Skeletal muscle satellite cell (primary cell): Measurements from ENCODE around the gene MTCH2.

Experiments used
- H3K27me3 ChIP-seq: 2 replicates; pipeline ENCODE4 v1.7.0; 2013; ENCODE audit warnings: low read length; ENCODE audit not compliant: control insufficient read depth, insufficient read depth
- H3K36me3 ChIP-seq: 2 replicates; pipeline ENCODE4 v1.7.0; 2013; ENCODE audit warnings: mild to moderate bottlenecking, control low read depth, low read length; ENCODE audit not compliant: insufficient read depth
- H3K4me1 ChIP-seq: 2 replicates; pipeline ENCODE4 v1.7.0; 2013; ENCODE audit warnings: low read length; ENCODE audit not compliant: control insufficient read depth, insufficient read depth
- H3K4me2 ChIP-seq: 2 replicates; pipeline ENCODE4 v1.7.0; 2013; ENCODE audit warnings: mild to moderate bottlenecking, low read length
- H3K4me3 ChIP-seq: 2 replicates; pipeline ENCODE4 v1.7.0; 2013; ENCODE audit warnings: low read length
- H3K9ac ChIP-seq: 2 replicates; pipeline ENCODE4 v1.7.0; 2013; ENCODE audit warnings: mild to moderate bottlenecking, low read depth, low read length, moderate library complexity
- H3K9me3 ChIP-seq: replicated peaks from 2 replicates; pipeline ENCODE4 v1.7.0; 2013; ENCODE audit warnings: mild to moderate bottlenecking, control low read depth, low read length

The MTCH2 gene

DNA sequence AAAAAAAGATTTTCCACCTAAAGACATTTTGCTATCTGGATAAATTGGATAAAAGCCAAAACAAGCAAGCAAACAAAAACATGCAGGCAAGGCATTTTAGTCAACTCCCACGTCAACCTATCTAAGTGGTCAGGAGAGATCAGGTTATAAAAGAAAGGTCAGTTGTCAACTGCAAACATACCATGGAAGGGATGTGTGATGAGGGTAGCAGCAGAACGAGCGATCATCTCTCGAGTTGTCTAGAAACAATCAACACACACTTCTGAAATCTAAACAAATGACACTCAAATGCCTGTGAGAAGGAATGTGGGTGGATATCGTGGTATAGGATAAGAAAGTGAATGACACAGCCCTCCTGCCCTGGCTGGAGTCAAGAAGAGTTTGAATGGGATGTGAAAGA, 10.9 kb downstream of the MTCH2 start:
- H3K27me3 ChIP-seq: no peaks in the 10 kb centered on the region
- H3K4me3 ChIP-seq: no peak overlapping the region
- no peaks in the 10 kb centered on the region for H3K4me1 ChIP-seq
- H3K9me3 ChIP-seq: no peaks in the 10 kb centered on the region
- no peak overlapping the region for H3K4me2 ChIP-seq
- no peak overlapping the region for H3K9ac ChIP-seq
- peaks cover 65% of the 10 kb centered on the region for H3K36me3 ChIP-seq

DNA sequence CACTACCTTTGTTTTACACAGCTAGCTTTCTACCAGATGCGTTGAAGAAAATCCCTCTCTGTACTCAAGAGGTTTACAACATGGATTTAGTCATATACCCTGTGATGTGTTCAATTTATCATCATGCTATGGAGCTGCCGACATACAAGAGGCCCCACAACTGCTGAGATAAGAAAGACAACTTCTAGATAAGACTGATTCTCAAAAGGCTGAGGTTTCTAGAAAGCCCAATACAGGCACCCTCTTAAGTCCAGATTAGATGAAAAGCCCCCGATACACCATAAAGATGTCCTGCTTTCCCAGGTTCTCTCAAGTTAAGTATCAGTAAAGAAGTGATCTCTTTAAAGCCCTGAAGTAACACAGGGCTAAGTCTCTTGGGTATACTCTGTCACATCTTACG, 14.3 kb downstream of the MTCH2 start:
- H3K9ac ChIP-seq: no peak overlapping the region
- no peaks in the 10 kb centered on the region for H3K27me3 ChIP-seq
- peaks cover 68% of the 10 kb centered on the region for H3K36me3 ChIP-seq
- H3K4me1 ChIP-seq: no peaks in the 10 kb centered on the region
- no peaks in the 10 kb centered on the region for H3K9me3 ChIP-seq
- H3K4me3 ChIP-seq: no peak overlapping the region
- no peak overlapping the region for H3K4me2 ChIP-seq

DNA sequence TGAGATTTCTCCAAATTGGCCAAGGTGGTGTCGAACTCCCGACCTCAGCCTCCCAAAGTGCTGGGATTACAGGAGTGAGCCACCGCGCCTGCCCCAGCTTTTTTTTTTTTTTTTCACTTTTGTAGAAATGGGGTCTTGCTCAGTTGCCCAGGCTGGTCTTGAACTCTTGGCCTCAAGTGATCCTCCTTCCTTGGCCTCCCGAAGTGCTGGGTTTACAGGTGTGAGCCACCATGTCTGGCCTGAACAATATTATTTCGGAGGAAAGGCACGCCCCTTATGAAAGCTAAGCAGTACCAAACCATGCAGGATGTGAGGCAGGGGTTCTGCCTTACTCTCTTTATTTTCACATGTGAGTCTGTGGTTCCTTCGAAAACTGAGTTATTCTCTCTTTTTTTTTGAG, 16.1 kb downstream of the MTCH2 start:
- no peaks in the 10 kb centered on the region for H3K4me1 ChIP-seq
- no peaks in the 10 kb centered on the region for H3K27me3 ChIP-seq
- no peak overlapping the region for H3K4me2 ChIP-seq
- H3K9me3 ChIP-seq: no peaks in the 10 kb centered on the region
- H3K36me3 ChIP-seq: peaks cover 74% of the 10 kb centered on the region
- H3K9ac ChIP-seq: no peak overlapping the region
- no peak overlapping the region for H3K4me3 ChIP-seq

DNA sequence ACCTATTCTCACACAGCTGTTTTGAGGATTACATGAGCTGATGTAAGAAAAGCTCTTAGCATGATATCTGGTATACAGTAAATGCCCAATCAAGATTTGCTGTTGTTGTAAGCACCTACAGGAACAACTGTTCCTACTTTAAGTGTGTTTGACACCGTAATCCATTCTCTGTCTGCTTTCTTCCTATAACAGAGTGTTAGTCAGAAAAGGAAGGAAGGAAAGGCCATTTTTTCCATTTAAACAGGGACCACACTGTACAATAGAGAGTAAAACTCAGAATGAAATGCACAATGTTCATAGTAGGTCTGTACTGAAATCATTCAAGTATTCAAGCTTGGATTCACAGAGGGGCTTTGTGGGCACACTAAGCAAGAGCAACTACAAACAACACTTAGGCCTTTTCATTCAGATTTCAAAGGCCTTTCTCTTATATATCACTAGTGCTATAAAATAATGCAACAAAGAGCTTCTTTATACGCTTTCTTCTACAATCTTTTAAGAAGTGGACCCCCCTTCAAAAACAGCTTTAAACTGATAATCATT, 21.5 kb downstream of the MTCH2 start:
- Histone ChIP-seq H3K4me3 (no peak overlapping the region), H3K4me2 (no peak overlapping the region), H3K36me3 (peaks cover 59% of the 10 kb centered on the region), H3K9me3 (no peaks in the 10 kb centered on the region), H3K27me3 (no peaks in the 10 kb centered on the region), H3K4me1 (peaks cover 14% of the 10 kb centered on the region), H3K9ac (no peak overlapping the region)

DNA sequence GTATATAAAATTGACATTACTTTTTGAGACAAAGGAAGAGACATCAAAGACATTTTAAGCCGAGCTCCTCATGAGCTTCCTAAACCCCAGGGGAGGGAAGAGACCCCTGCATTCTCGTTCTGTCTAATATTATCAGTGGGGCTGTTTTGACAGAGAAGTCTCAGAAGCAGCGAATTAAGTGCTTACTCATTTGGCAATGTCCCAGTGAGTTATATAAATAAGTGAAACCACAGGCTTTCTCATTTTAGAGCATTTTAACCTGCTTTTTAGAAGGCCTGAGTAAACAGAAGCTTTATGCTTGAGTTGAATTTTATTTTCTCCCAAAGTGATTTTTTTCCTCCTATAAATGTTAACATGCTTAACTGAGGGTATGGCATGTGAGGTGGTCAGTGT, 24.9 kb downstream of the MTCH2 start:
- H3K9ac ChIP-seq: no peak overlapping the region

DNA sequence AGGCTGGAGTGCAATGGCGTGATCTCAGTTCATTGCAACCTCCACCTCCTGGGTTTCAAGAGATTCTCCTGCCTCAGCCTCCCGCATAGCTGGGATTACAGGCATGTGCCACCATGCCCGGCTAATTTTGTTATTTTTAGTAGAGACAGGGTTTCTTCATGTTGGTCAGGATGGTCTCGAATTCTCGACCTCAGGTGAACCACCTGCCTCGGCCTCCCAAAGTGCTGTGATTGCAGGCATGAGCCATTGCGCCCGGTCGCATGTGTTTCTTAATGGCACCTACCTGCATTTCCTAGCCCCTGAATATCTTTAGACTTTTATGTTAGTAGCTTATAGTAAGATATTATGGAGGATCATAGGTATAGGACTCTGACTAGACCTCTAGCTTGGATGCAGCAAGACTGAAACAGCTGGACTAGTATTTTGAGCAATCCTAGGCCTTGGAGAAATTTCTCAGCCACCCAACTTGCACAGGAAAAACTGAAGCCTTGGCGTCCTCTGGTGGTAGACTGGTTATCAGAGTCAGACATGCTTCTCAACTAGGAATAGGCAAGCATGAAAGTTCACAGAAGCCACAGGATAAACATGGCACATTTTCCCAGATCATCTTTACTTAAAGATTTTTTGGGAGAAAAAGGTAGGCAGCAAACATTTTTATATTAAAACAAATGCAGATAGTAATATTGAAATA, 25.5 kb downstream of the MTCH2 start:
- no peaks in the 10 kb centered on the region for H3K27me3 ChIP-seq
- H3K4me1 ChIP-seq: peaks cover 14% of the 10 kb centered on the region
- peak overlapping the region; percentile 25 for H3K4me2 ChIP-seq
- H3K9ac ChIP-seq: no peak overlapping the region
- H3K36me3 ChIP-seq: peaks cover 34% of the 10 kb centered on the region
- no peaks in the 10 kb centered on the region for H3K9me3 ChIP-seq
- H3K4me3 ChIP-seq: no peak overlapping the region

More for the DNA sequence above, 24.9 kb downstream of the MTCH2 start:
- Histone ChIP-seq H3K36me3 (peaks cover 39% of the 10 kb centered on the region), H3K4me3 (no peak overlapping the region), H3K4me1 (peaks cover 14% of the 10 kb centered on the region), H3K27me3 (no peaks in the 10 kb centered on the region), H3K9me3 (no peaks in the 10 kb centered on the region), H3K4me2 (peak overlapping the region; percentile 25)

DNA sequence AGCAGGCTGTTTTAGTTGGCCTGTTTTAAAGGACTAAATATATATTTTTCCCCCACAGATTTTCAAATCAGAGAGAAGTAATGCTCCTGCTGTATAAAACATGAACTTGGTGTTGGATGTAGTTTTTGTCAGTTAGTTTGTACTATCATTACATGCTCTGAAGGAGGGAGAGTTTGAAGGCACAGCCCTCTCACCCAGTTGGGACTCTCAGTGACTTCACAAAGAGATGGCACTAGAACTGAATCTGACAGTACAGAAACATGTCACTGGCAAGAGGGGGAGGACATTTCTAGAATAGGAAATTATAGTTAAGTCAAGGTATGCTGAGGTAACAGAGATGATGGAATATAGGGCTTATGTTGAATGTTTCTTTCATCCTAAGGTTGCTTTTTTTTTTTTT, 27.1 kb downstream of the MTCH2 start:
- no peaks in the 10 kb centered on the region for H3K27me3 ChIP-seq
- H3K36me3 ChIP-seq: peaks cover 20% of the 10 kb centered on the region
- H3K4me2 ChIP-seq: no peak overlapping the region
- H3K4me3 ChIP-seq: no peak overlapping the region
- no peak overlapping the region for H3K9ac ChIP-seq
- H3K4me1 ChIP-seq: peaks cover 14% of the 10 kb centered on the region
- no peaks in the 10 kb centered on the region for H3K9me3 ChIP-seq

DNA sequence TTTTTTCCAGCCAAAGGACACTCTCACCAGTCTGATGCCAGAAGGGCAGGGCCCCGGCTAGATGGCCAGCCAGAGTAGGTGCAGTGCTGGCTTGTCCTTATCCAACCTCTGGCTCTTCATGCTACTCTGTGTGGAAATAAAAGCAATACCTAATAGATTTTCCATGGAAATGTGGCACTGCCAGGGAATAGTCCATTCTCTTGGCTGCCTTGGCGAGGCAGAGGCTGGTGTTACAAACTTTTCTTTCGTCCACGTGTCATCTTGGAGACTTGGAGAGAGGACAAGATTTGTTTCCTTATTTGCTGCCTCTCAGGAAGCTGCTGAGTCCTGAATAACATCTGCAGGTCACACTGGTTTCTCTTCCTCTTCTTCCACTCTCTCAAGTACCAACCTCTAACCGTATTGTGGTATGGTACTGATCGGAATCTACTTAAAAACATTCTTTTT, 31.0 kb downstream of the MTCH2 start:
- Histone ChIP-seq H3K9me3 (no peaks in the 10 kb centered on the region), H3K36me3 (peaks cover 3% of the 10 kb centered on the region), H3K4me2 (no peak overlapping the region), H3K9ac (no peak overlapping the region), H3K4me1 (peaks cover 21% of the 10 kb centered on the region), H3K4me3 (no peak overlapping the region), H3K27me3 (no peaks in the 10 kb centered on the region)

DNA sequence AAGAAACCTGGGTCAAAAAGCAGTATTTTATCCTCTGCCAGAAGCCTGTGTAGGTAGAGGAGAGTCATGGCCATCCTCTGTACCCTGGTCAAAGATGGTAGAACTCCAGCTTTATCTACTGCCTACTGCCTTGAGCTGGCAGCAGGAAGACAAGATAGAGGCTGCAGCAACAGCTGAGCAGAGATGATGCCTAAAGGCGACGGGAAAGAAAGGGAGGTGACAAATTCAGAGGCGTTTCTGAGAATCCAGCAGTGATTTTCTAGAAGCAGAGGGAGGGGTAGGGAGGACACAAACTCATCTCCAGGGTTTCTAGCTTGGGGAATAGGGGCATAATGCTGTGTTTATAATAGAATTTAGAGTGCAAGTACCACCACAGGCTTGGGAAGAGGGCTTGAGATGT, 32.7 kb downstream of the MTCH2 start:
- H3K4me3 ChIP-seq: no peak overlapping the region
- no peak overlapping the region for H3K4me2 ChIP-seq
- H3K4me1 ChIP-seq: peaks cover 21% of the 10 kb centered on the region
- H3K27me3 ChIP-seq: no peaks in the 10 kb centered on the region
- no peaks in the 10 kb centered on the region for H3K9me3 ChIP-seq
- no peak overlapping the region for H3K9ac ChIP-seq
- no peaks in the 10 kb centered on the region for H3K36me3 ChIP-seq

DNA sequence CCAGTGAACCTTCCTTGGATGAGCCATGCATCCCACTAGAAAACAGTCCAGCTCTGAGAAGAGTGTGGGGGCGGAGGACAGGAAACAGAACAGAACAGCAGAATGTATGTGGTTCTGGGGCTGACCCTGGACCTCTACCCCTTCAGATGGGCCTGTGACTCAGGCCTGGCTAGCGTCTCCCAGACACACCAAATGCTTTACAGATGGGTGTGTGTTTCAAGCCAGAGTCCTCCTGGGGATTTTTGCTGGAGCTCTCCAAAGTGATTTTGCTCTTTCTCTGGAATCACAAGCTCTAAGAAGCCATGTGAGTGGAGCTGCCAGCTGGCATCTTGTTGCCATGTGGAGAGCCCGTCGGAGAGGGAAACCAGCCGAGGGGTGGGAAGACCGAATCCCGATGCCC, 35.0 kb downstream of the MTCH2 start:
- peak overlapping the region; percentile 13 for H3K4me3 ChIP-seq
- peak overlapping the region; percentile 58 for H3K4me2 ChIP-seq
- H3K9ac ChIP-seq: no peak overlapping the region
- no peaks in the 10 kb centered on the region for H3K9me3 ChIP-seq
- H3K36me3 ChIP-seq: no peaks in the 10 kb centered on the region
- no peaks in the 10 kb centered on the region for H3K27me3 ChIP-seq
- H3K4me1 ChIP-seq: peaks cover 21% of the 10 kb centered on the region

DNA sequence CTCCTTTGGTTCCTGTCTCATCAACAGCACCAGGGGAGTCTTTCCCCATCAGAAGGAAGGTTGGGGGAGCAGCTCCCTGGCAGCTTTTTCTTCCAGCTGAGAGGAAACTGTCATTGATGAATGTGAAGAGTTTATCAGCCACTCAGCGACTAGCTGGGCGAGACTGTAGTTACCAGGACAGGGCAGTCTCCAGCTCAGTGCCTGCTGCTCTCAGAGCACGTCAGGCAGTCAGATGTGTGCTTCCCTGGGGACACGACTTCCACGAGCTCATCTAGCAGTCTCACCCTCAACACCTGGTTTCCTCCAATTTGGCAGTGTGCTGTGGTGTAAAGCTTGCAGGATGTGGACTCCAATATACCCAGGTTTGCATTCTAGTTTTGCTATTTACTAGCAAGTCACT, 35.6 kb downstream of the MTCH2 start:
- no peaks in the 10 kb centered on the region for H3K27me3 ChIP-seq
- peak overlapping the region; percentile 58 for H3K4me2 ChIP-seq
- H3K36me3 ChIP-seq: no peaks in the 10 kb centered on the region
- H3K9me3 ChIP-seq: no peaks in the 10 kb centered on the region
- H3K9ac ChIP-seq: no peak overlapping the region
- peak overlapping the region; percentile 13 for H3K4me3 ChIP-seq
- H3K4me1 ChIP-seq: peaks cover 21% of the 10 kb centered on the region

DNA sequence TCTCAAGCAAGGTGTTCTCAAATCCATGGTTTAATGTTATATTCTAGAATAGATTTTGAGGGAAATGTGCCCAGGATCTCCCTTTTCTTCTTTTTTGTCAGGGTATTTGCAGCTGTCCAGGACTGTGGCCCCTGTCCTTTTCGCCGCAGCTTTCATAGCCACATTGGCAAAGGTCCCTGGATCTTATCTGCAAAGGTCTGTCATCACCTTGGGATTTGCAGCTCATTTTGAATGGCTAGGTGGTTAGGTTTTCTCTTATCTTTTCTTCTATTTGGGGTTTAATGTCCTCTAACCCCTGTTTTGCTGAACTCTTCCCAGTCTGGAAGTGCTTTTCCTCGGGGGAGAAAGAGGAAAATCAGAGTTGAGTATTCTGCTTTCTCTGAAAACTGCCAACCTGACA, 36.4 kb downstream of the MTCH2 start:
- no peaks in the 10 kb centered on the region for H3K27me3 ChIP-seq
- H3K9me3 ChIP-seq: no peaks in the 10 kb centered on the region
- H3K4me2 ChIP-seq: no peak overlapping the region
- H3K36me3 ChIP-seq: no peaks in the 10 kb centered on the region
- no peak overlapping the region for H3K9ac ChIP-seq
- no peak overlapping the region for H3K4me3 ChIP-seq
- peaks cover 21% of the 10 kb centered on the region for H3K4me1 ChIP-seq
